NB4 (cell line): ENCODE measurements around the gene DOCK8.

Experiments
- DNase-seq: peaks from one replicate; pipeline ENCODE4 v3.0.0; 2010; ENCODE audit warnings: low read depth
- H3K4me3 ChIP-seq: one replicate; pipeline ENCODE4 v1.5.1; 2011; ENCODE audit warnings: mild to moderate bottlenecking, low read depth, low read length, moderate library complexity
- MYC ChIP-seq: IDR thresholded peaks from 2 replicates; pipeline ENCODE4 v1.6.1; 2011; ENCODE audit warnings: low read depth, low read length
- POLR2A ChIP-seq: IDR thresholded peaks from 2 replicates; pipeline ENCODE4 v1.6.1; 2011; ENCODE audit warnings: mild to moderate bottlenecking; ENCODE audit not compliant: insufficient read length; ENCODE audit errors: extremely low read depth
- TF ChIP-seq, protein P1 (sequence below): IDR thresholded peaks from one replicate; pipeline ENCODE4 v1.5.1; 2012; ENCODE audit warnings: low read depth, low read length
- TF ChIP-seq, protein P2 (sequence below): IDR thresholded peaks from 2 replicates; pipeline ENCODE4 v1.6.1; 2011; ENCODE audit warnings: low read depth, low read length

The DOCK8 gene

DNA sequence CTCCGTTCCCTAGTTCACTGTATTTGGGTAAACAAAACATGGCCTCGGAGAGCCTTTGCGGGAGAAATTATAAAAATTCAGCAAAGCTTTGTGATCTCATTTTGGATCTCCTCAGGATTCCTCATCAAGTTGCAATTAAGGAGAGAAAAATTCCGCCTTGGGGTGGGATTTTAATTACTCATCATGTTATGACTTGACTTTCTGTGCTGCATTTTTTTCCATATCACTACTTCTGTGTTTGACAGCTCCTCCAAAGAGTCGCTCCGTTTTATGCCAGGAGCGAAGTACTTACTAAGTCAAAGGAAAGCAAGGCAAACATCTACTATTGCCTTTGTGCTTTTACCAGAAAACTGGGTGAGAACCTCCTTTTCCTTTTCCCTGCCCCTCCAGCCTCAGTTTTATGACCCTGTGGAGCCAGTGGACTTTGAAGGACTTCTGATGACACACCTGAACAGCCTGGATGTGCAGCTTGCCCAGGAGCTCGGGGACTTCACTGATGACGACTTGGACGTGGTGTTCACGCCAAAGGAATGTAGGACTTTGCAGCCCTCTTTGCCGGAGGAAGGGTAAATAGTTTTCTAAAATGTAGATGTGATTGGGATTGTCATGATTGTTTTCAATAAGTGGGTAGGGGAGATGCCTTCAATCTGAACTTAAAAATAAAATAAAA, 71.5 kb downstream of the DOCK8 start:
- DNase-seq = no peak
- TF ChIP-seq POLR2A (no peak), MYC (no peak)
- TF ChIP-seq, protein P1, sequence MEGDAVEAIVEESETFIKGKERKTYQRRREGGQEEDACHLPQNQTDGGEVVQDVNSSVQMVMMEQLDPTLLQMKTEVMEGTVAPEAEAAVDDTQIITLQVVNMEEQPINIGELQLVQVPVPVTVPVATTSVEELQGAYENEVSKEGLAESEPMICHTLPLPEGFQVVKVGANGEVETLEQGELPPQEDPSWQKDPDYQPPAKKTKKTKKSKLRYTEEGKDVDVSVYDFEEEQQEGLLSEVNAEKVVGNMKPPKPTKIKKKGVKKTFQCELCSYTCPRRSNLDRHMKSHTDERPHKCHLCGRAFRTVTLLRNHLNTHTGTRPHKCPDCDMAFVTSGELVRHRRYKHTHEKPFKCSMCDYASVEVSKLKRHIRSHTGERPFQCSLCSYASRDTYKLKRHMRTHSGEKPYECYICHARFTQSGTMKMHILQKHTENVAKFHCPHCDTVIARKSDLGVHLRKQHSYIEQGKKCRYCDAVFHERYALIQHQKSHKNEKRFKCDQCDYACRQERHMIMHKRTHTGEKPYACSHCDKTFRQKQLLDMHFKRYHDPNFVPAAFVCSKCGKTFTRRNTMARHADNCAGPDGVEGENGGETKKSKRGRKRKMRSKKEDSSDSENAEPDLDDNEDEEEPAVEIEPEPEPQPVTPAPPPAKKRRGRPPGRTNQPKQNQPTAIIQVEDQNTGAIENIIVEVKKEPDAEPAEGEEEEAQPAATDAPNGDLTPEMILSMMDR = no peak
- TF ChIP-seq, protein P2, sequence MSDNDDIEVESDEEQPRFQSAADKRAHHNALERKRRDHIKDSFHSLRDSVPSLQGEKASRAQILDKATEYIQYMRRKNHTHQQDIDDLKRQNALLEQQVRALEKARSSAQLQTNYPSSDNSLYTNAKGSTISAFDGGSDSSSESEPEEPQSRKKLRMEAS = no peak
- no peak overlapping the region for H3K4me3 ChIP-seq

DNA sequence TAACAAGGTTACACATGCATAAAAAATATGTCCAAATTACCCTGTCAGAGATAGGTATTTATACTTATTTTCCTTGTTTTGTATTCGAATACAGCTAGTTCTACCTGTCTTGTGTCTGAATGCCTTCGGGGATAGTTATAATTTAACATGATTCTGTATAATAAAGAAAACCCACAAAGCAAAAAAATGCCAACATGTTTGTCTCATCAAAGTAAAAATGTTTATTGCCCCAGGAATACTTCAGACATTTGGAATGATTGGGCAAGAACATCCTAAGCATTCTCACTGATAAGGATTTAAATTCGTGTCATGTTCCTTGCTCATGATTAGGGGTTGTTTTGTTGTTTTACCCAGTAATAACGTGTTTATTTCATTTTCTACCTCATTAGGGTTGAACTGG, 74.5 kb downstream of the DOCK8 start:
- TF ChIP-seq, protein P2 = no peak
- DNase-seq = no peak

DNA sequence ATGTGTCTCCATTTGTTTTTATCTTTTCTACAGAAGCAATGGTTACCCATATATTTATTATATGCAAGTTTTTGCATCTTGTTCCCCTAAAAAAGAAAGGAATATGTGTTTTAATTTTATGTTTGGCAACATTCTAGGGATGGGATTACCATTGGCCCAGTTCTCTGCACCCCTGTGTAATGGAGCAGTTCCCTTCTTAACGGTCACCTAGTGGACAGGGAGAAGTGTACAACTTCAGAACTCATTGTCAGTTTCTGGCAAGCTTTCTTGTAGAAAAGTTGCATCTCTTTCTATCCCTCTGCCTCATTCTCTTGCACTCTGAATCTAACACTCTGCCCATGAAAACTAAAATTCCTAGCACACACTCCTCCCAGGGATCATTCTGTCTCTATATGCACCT, 78.2 kb downstream of the DOCK8 start:
- H3K4me3 ChIP-seq = no peak overlapping the region
- TF ChIP-seq POLR2A = no peak
- TF ChIP-seq, protein P1 = peak; percentile 23
- no peak for DNase-seq

More for the DNA sequence above, 74.5 kb downstream of the DOCK8 start:
- H3K4me3 ChIP-seq = no peak overlapping the region

DNA sequence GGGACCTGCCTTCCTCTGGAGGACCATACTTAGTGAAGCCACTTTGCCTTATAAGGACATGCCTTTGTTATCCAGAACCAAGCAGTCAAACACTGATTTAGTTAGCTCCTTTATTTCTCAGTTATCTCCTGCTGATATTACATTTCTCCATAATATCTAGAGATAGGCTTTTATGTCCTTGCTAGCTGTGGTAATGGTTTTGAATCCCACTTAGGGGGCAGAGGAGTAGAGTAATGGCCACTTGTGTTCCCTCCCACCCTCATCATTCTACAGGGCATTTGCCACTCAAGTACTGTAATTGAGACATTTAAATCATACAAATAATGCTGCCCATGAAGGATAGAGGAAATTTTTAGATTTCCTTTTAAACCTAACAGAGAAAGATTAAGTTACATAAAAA, 80.9 kb downstream of the DOCK8 start:
- H3K4me3 ChIP-seq = no peak overlapping the region
- DNase-seq = no peak
- TF ChIP-seq, protein P1 = no peak
- no peak for TF ChIP-seq POLR2A
- no peak for TF ChIP-seq MYC

DNA sequence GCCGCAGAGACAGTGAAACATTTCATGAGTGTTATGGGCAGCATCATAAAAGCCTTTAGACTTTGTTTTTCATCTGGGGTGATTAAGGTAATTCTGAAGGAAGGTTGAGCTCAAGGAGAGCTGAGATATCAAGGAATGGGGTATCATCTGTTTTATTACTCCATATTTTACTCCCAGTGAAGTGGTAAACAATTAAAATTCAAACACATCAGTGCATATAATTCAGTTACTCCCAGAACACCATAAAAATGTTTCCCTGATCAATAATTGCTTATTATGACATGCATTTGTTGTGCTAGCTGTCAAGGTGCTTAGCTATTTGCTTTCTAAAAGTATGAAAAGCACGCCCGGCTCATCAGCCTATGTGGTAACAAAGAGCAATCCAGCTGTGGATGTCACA, 81.7 kb downstream of the DOCK8 start:
- H3K4me3 ChIP-seq = no peak overlapping the region
- DNase-seq = no peak
- TF ChIP-seq, protein P2 = no peak
- TF ChIP-seq POLR2A = no peak

DNA sequence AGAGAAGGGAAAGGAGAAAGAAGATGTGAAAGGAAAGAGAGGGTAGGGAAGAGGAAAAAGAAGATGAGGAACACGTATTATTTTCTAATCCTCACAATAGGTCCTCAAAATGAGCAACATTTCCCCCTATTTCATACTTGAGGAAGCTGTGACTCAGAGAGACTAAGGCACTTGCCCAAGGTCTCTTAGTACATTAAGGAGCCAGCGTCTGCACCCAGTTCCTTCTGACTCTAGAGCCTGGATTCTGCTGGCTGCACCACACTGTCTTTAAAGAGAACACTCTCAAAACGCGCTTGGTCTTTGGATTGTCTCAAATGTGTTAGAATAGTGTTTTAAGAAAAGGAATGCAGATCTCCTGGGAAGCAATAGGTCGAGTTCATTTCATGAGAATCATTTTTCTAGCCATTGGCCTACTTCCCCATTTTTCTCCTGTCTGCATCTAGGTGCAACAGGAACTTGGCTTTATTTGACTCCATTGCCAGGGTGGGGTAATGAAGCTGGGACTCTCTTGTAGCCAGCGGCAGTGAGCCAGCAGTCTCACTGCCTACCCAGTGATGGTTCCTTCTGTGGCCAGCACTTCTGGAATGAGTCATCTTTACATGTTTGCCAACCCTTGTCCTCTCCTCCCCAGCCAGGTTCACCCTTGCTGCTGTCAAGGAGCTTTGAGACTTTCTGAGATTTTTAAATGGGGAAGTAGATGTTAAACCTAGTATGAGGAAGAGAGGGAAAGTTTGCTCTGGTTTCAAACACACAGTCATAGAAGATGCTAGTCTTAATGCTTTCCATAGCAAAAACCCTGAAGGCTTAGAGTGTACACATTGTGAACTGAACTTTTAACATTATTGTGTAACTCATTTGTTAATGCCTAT, 82.7 kb downstream of the DOCK8 start:
- TF ChIP-seq, protein P1 = no peak
- TF ChIP-seq MYC = peak; percentile 28; the same call in 1 of the 2 replicates
- no peak for TF ChIP-seq POLR2A
- TF ChIP-seq, protein P2 = peak; percentile 15; the same call in 1 of the 2 replicates
- H3K4me3 ChIP-seq = peak overlapping the region; percentile 3

More for the DNA sequence above, 82.7 kb downstream of the DOCK8 start:
- peak; percentile 99 for DNase-seq
